ENCODE data around the gene SMIM23.
"Not testable (repeated sequence)": the region's sequence is repeated elsewhere in the genome, so short reads cannot be mapped to it uniquely, and the experiment has no call there.

Gene SMIM23

GRCh38 chr5:171757853-171758535, 27.6 kb upstream of the SMIM23 start:
- Mint-ChIP-seq H3K4me3 (no peak overlapping the region), H3K4me1 (ENCODE audit: low read depth in 2 of 2) (no peaks in the 10 kb centered on the region), H3K9me3 (no peaks in the 10 kb centered on the region), H3K27ac (no peak overlapping the region), H3K36me3 (ENCODE audit: insufficient read depth) (no peaks in the 10 kb centered on the region), H3K27me3 (peaks cover 17 to 22% of the 10 kb centered on the region in 2 donors)
- DNase-seq (no peak), ATAC-seq (replicated peaks) (no peak)

GRCh38 chr5:171759777-171760176, 25.8 kb upstream of the SMIM23 start:
- H3K27ac Mint-ChIP-seq, result no peak overlapping the region
- H3K9me3 Mint-ChIP-seq, result no peaks in the 10 kb centered on the region
- no peak for DNase-seq
- H3K4me1 Mint-ChIP-seq (ENCODE audit: low read depth in 2 of 2), result no peaks in the 10 kb centered on the region
- peaks cover 30 to 32% of the 10 kb centered on the region in 2 donors for H3K27me3 Mint-ChIP-seq
- ATAC-seq (replicated peaks), result no peak
- H3K36me3 Mint-ChIP-seq (ENCODE audit: insufficient read depth), result no peaks in the 10 kb centered on the region
- no peak overlapping the region for H3K4me3 Mint-ChIP-seq

GRCh38 chr5:171762021-171762608, 23.5 kb upstream of the SMIM23 start:
- no peaks in the 10 kb centered on the region for H3K4me1 Mint-ChIP-seq (ENCODE audit: low read depth in 2 of 2)
- ATAC-seq (replicated peaks), result no peak
- no peak for DNase-seq
- no peaks in the 10 kb centered on the region for H3K36me3 Mint-ChIP-seq (ENCODE audit: insufficient read depth)
- H3K27me3 Mint-ChIP-seq, result peaks cover 36 to 38% of the 10 kb centered on the region in 2 donors
- H3K4me3 Mint-ChIP-seq, result no peak overlapping the region
- H3K27ac Mint-ChIP-seq, result no peak overlapping the region
- H3K9me3 Mint-ChIP-seq, result no peaks in the 10 kb centered on the region

- ATAC-seq (replicated peaks), result no peak
- Mint-ChIP-seq H3K36me3 (ENCODE audit: insufficient read depth) (no peaks in the 10 kb centered on the region), H3K27me3 (peaks cover 36 to 37% of the 10 kb centered on the region in 2 donors), H3K4me3 (no peak overlapping the region), H3K9me3 (no peaks in the 10 kb centered on the region), H3K27ac (no peak overlapping the region), H3K4me1 (ENCODE audit: low read depth in 2 of 2) (no peaks in the 10 kb centered on the region)
- DNase-seq, result no peak
Measured at GRCh38 chr5:171762903-171763302, 22.7 kb upstream of the SMIM23 start.

- no peak overlapping the region for H3K27ac Mint-ChIP-seq
- no peak overlapping the region for H3K4me3 Mint-ChIP-seq
- ATAC-seq (replicated peaks), result no peak
Measured at GRCh38 chr5:171764265-171764664, 21.4 kb upstream of the SMIM23 start.

GRCh38 chr5:171766875-171767274, 18.7 kb upstream of the SMIM23 start:
- Mint-ChIP-seq H3K4me1 (ENCODE audit: low read depth in 2 of 2) (no peaks in the 10 kb centered on the region), H3K4me3 (no peak overlapping the region), H3K9me3 (no peaks in the 10 kb centered on the region), H3K27me3 (peaks cover 39 to 53% of the 10 kb centered on the region in 2 donors), H3K27ac (no peak overlapping the region), H3K36me3 (ENCODE audit: insufficient read depth) (no peaks in the 10 kb centered on the region)
- ATAC-seq (replicated peaks) (no peak), DNase-seq (no peak)

More at GRCh38 chr5:171764265-171764664, 21.4 kb upstream of the SMIM23 start:
- Mint-ChIP-seq H3K36me3 (ENCODE audit: insufficient read depth) (no peaks in the 10 kb centered on the region), H3K9me3 (no peaks in the 10 kb centered on the region), H3K4me1 (ENCODE audit: low read depth in 2 of 2) (no peaks in the 10 kb centered on the region), H3K27me3 (peaks cover 30 to 36% of the 10 kb centered on the region in 2 donors)
- DNase-seq, result no peak

- DNase-seq (no peak), ATAC-seq (replicated peaks) (no peak)
- Mint-ChIP-seq H3K27ac (no peak overlapping the region), H3K4me3 (no peak overlapping the region), H3K36me3 (ENCODE audit: insufficient read depth) (no peaks in the 10 kb centered on the region), H3K27me3 (peaks cover 26 to 52% of the 10 kb centered on the region in 2 donors), H3K4me1 (ENCODE audit: low read depth in 2 of 2) (no peaks in the 10 kb centered on the region), H3K9me3 (no peaks in the 10 kb centered on the region)
Measured at GRCh38 chr5:171770153-171770552, 15.5 kb upstream of the SMIM23 start.

- H3K27ac Mint-ChIP-seq, result no peak overlapping the region
- DNase-seq, result no peak
- H3K4me3 Mint-ChIP-seq, result no peak overlapping the region
- ATAC-seq (replicated peaks), result no peak
- H3K36me3 Mint-ChIP-seq (ENCODE audit: insufficient read depth), result no peaks in the 10 kb centered on the region
- H3K27me3 Mint-ChIP-seq, result peaks cover 22 to 56% of the 10 kb centered on the region in 2 donors
- no peaks in the 10 kb centered on the region for H3K9me3 Mint-ChIP-seq
- no peaks in the 10 kb centered on the region for H3K4me1 Mint-ChIP-seq (ENCODE audit: low read depth in 2 of 2)
Measured at GRCh38 chr5:171771856-171772255, 13.8 kb upstream of the SMIM23 start.

- Mint-ChIP-seq H3K36me3 (ENCODE audit: insufficient read depth) (no peaks in the 10 kb centered on the region), H3K27ac (no peak overlapping the region), H3K9me3 (no peaks in the 10 kb centered on the region), H3K27me3 (peaks cover 22 to 65% of the 10 kb centered on the region in 2 donors), H3K4me1 (ENCODE audit: low read depth in 2 of 2) (no peaks in the 10 kb centered on the region), H3K4me3 (no peak overlapping the region)
- ATAC-seq (replicated peaks) (no peak), DNase-seq (no peak)
Measured at GRCh38 chr5:171773106-171773505, 12.5 kb upstream of the SMIM23 start.

GRCh38 chr5:171774418-171774817, 11.2 kb upstream of the SMIM23 start:
- peaks cover 0 to under 1% of the 10 kb centered on the region in 2 donors for H3K9me3 Mint-ChIP-seq
- H3K36me3 Mint-ChIP-seq (ENCODE audit: insufficient read depth), result no peaks in the 10 kb centered on the region
- H3K4me1 Mint-ChIP-seq (ENCODE audit: low read depth in 2 of 2), result no peaks in the 10 kb centered on the region
- no peak for ATAC-seq (replicated peaks)
- DNase-seq, result no peak
- H3K27me3 Mint-ChIP-seq, result peaks cover 31 to 70% of the 10 kb centered on the region in 2 donors
- H3K27ac Mint-ChIP-seq, result no peak overlapping the region
- H3K4me3 Mint-ChIP-seq, result no peak overlapping the region

- peaks cover 0 to 3% of the 10 kb centered on the region in 2 donors for H3K9me3 Mint-ChIP-seq
- H3K27me3 Mint-ChIP-seq, result peaks cover 33 to 68% of the 10 kb centered on the region in 2 donors
- no peak for DNase-seq
- no peak overlapping the region for H3K27ac Mint-ChIP-seq
- ATAC-seq (replicated peaks), result no peak
- H3K4me1 Mint-ChIP-seq (ENCODE audit: low read depth in 2 of 2), result no peaks in the 10 kb centered on the region
- no peaks in the 10 kb centered on the region for H3K36me3 Mint-ChIP-seq (ENCODE audit: insufficient read depth)
- no peak overlapping the region for H3K4me3 Mint-ChIP-seq
Measured at GRCh38 chr5:171776213-171776612, 9.4 kb upstream of the SMIM23 start.

- ATAC-seq (replicated peaks), result no peak
- no peaks in the 10 kb centered on the region for H3K36me3 Mint-ChIP-seq (ENCODE audit: insufficient read depth)
- peaks cover 42 to 77% of the 10 kb centered on the region in 2 donors for H3K27me3 Mint-ChIP-seq
- DNase-seq, result no peak
- no peaks in the 10 kb centered on the region for H3K4me1 Mint-ChIP-seq (ENCODE audit: low read depth in 2 of 2)
- H3K4me3 Mint-ChIP-seq, result no peak overlapping the region
- peaks cover 0 to 3% of the 10 kb centered on the region in 2 donors for H3K9me3 Mint-ChIP-seq
- no peak overlapping the region for H3K27ac Mint-ChIP-seq
Measured at GRCh38 chr5:171776770-171777759, 8.6 kb upstream of the SMIM23 start.

GRCh38 chr5:171781744-171782143, 3.9 kb upstream of the SMIM23 start:
- H3K27me3 Mint-ChIP-seq, result peaks cover 64 to 70% of the 10 kb centered on the region in 2 donors
- ATAC-seq (replicated peaks); H3K4me3 Mint-ChIP-seq; H3K36me3 Mint-ChIP-seq (ENCODE audit: insufficient read depth); H3K9me3 Mint-ChIP-seq; H3K4me1 Mint-ChIP-seq (ENCODE audit: low read depth in 2 of 2); DNase-seq; H3K27ac Mint-ChIP-seq: not testable (repeated sequence)

Measured in effector memory CD8-positive, alpha-beta T cell (primary cell).